Umbilical cord (tissue), 2 donors: ENCODE results near the gene ANKRD17. TPM values are rescaled to one million over a fixed set of nuclear protein-coding genes. Genes with fewer than 3 reads are reported as not detected.
A peak's percentile ranks its signal among the peaks of the same experiment; 100 is the strongest.
"Not testable (repeated sequence)": the region's sequence is repeated elsewhere in the genome, so short reads cannot be mapped to it uniquely, and the experiment has no call there.

ENCODE experiments used
- DNase-seq: peaks from one replicate; pipeline ENCODE4 v3.0.0-alpha.2; 2015; ENCODE audit warnings: low spot score
- total RNA-seq: library from RNA; depleted of rRNA; stranded (reverse); fragments of >200 nt; gene quantifications from one replicate; pipeline ENCODE4 v1.2.3, GENCODE V29; 2014; ENCODE audit warnings: low replicate concordance; ENCODE audit not compliant: insufficient read depth

The ANKRD17 gene
- total RNA-seq, 1 donor from 2014 or later: 80.4 TPM

- no peak for DNase-seq
These were observed 12.6 kb downstream of the ANKRD17 start for GRCh38 chr4:73245955-73246354.

DNA sequence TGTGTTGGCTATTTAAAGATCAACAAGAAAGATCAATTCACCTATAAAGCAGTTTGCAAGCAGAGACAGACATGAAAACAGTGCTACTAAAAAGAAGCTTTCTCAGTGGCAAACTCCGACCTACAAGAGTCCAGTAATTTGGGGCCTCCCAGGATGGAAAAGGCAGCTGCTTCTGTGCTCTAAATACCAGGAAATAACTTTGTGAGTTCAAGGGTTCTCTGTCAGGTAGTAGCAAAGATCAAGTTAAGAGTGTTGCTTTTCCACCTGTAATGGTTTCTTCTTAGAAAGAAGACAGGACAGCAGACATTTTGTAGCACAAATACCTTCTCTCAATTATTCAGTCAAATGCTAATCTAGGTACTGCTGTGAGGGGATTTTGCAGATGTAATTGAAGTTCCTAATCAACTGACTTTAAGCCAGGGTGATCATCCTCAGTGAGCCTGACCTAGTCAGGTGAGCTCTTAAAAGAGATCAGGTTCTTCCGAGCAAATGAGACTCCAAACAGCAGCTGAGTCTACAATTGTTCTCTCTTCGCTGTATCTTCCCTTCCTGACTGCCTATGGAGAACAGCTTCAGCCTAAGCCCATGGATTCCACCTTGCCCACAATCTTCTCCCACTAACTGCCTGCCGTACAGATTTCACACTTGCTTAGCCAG is 13.5 kb downstream of the ANKRD17 start:
- DNase-seq: no peak

GRCh38 chr4:73237044-73237443 is 21.6 kb downstream of the ANKRD17 start:
- no peak for DNase-seq

DNA sequence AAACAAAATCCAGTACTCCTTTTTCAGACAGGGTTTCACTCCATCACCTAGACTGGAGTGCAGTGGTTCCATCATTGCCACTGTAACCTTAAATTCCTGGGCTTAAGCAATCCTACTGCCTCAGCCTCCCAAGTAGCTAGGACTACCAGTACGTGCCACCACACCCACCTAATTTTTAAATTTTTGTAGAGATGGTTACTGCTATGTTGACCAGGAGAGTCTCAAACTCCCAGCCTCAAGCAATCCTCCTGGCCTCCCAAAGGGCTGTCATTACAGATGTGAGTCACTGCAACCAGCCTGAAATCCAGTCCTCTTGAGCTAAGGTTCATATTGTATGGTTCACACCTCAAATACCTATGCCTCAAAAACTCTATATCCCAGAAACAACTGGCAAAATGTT is 22.4 kb downstream of the ANKRD17 start:
- DNase-seq: no peak

- no peak for DNase-seq
These were observed 23.9 kb downstream of the ANKRD17 start for GRCh38 chr4:73234712-73235111.

- no peak for DNase-seq
These were observed 26.8 kb downstream of the ANKRD17 start for GRCh38 chr4:73231518-73232487.

DNA sequence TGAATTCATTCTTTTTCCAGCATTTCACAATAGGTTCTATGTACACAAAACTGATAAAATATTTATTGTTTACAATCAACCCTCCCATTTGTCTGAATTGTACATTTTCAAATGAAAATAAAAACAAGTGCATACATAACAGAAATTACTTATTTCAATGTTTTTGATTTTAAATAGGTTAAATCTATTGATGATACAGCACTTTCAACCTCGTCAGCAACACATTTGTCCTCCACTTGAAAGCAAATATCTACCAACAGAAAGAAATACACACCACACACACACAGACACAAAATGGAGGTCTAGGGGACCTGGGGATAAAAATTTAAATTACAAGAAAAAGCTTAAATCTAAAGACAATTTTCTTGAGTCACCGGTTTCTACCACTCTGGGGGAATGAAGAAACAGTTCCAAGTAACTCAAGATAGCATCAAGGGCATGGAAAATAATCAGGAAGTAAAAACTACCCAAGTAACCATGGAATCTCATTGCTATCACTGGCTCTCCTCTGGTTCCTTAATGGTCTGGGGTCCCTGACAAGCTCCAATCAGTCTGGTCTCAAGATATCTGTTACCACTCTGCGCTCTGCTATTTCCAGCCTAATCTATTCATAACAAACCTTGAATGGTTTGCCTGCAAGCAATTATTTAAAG is 27.6 kb downstream of the ANKRD17 start:
- no peak for DNase-seq

- not testable (repeated sequence) for DNase-seq
These were observed 29.8 kb downstream of the ANKRD17 start for GRCh38 chr4:73228800-73229199.

DNA sequence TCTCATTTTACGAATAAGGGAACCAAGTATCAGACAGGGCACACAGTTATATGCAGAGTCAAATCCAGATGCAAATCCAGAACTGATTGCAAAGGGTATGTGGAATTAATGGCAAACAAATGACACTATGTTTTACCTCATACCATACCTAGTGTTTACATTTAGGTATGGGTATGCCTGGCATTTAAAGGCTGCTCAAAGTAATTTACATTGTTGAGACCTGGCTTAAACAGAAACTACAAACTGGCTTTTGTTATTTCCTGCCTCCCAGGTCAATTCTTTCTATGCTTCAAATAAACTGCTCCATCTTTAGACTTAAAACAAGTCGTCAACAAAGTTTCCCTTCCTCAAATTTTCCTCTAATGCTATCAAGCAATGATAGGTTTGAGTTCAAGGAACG is 33.7 kb downstream of the ANKRD17 start:
- no peak for DNase-seq

DNA sequence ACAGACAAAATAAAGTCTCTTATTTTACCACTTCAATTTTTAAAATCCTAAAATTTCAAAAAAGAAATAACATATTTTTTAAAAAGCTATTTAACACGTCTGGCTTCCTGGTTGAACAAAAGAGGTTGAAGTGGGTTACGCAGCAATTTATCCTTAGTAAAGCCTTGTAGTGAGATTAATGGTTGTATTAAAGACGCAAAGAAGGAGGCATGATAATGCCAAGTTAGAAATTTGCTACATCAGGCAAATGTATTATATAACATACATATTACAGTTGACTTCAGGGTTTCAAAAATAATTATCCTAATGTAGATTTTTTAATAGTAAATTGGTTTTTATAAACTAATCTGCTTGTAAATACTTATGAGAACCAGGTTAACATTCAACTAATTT is 35.3 kb downstream of the ANKRD17 start:
- no peak for DNase-seq

GRCh38 chr4:73222466-73223257 is 35.9 kb downstream of the ANKRD17 start:
- DNase-seq: peak; percentile 97

- no peak for DNase-seq
These were observed 36.9 kb downstream of the ANKRD17 start for GRCh38 chr4:73221734-73222133.

DNA sequence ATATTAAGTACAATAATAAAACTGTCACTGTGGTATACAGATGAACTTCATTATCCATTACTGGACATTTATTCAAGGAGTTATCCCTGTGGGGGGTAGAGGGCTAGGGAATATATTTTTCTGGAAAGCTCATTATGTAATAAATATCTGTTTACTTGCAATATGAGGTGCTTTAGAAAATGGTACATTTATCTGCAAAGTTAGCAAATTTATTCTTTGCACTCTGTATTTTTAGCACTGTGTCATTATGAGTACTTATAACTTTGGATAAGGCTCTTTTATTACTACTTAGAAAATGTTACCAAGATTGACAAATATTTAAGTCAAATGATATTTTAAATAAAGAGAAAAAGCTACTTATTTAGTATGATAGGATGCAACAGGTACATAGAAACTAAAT is 37.8 kb downstream of the ANKRD17 start:
- no peak for DNase-seq

- no peak for DNase-seq
These were observed 44.5 kb downstream of the ANKRD17 start for GRCh38 chr4:73213916-73214653.

DNA sequence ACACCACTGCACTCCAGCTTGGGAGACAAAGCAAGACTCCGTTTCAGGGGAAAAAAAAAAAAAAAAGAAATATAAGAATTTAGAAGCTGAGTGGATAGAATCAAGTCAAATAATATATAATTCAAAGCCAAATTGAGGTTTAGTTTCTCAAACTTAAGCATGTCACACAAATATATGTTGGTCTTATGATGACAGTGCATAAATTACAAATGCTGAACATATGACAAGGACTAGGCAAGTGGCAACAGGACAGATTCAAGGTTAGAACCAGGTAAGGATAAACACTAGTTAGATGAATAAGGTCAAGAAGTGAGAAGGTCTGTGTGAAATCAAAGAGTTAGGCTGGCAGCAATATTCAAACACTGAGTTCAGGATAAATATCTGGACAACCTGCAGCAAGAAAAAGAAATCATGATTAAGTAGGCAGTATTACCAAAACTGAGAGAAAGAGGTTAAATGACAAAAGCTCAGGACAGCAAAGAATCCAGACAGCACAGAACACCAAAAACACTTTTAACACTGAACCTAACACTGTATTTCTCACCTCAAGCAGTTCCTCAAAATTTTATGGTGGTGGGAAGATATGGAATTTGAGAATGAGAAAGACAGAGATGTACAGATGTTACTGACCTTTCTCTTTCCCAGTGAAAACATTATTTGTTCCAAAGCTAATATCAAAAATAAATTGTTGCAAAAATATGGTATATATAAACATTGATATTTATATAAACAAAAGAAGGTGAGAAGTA is 45.4 kb downstream of the ANKRD17 start:
- no peak for DNase-seq

DNA sequence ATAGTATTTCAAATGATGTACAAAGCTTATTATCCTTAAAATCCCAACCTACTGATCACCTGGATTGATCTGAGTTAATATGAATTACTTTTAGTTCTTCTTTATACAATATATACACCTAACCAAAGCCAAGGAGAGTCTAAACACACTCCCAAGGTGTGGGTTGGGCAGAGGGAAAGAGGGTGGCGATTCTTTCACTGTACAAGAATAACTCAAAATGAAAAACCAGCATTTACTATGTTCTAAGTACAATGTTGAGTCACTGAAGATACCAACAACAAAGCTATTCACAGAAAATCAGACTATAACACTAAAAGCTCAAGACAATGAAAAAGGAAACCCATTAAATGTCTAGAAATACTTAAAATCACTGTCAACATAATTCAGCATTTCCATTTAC is 46.6 kb downstream of the ANKRD17 start:
- DNase-seq: no peak

- no peak for DNase-seq
These were observed 50.2 kb downstream of the ANKRD17 start for GRCh38 chr4:73208376-73208775.

- no peak for DNase-seq
These were observed 52.4 kb downstream of the ANKRD17 start for GRCh38 chr4:73206236-73206635.

DNA sequence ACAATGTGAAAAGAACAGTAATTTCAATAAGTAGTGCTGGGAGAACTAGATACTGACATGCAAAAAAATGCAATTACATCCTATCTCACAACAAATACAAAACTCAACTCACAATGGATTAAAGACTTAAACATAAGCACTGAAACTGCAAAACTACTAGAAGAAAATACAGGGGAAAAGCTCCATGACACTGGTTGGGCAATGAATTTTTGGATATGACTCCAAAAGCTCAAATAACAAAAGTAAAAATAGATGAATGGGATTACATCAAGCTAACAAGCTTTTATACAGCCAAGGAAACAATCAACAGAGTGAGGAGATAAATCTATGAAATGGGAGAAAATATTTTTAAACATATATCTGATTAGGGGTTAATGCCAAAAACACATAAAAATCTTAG is 53.1 kb downstream of the ANKRD17 start:
- DNase-seq: no peak

DNA sequence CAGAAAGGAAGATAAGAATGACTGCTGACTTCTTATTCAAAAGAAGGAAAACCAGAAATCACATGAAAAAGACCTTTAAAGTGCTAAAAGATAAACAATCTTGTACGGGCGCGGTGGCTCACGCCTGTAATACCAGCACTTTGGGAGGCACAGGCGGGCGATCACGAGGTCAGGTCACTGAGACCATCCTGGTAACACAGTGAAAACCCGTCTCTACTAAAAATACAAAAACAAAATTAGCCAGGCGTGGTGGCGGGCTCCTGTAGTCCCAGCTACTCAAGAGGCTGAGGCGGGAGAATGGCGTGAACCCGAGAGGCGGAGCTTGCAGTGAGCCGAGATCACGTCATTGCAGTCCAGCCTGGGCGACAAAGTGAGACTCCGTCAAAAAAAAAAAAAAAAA is 54.6 kb downstream of the ANKRD17 start:
- not testable (repeated sequence) for DNase-seq
